MV-4-11 (cell line): ENCODE results near the gene SHISAL2A.

Source experiments
- DNase-seq: peaks from one replicate; lab custom pipeline; 2025; lab: John Stamatoyannopoulos, UW

SHISAL2A gene

GRCh38 chr1:52659851-52660596 is 27.1 kb downstream of the SHISAL2A start:
- no peak for DNase-seq

- no peak for DNase-seq
These were observed 27.8 kb downstream of the SHISAL2A start for GRCh38 chr1:52660807-52661206.

GRCh38 chr1:52662645-52663313 is 29.8 kb downstream of the SHISAL2A start:
- DNase-seq, result no peak

GRCh38 chr1:52663716-52664115 is 30.7 kb downstream of the SHISAL2A start:
- DNase-seq, result no peak

GRCh38 chr1:52665006-52665941 is 32.3 kb downstream of the SHISAL2A start:
- DNase-seq, result no peak

GRCh38 chr1:52667290-52667689 is 34.3 kb downstream of the SHISAL2A start:
- no peak for DNase-seq

GRCh38 chr1:52667984-52668383 is 35.0 kb downstream of the SHISAL2A start:
- DNase-seq, result no peak

- DNase-seq, result no peak
These were observed 35.7 kb downstream of the SHISAL2A start for GRCh38 chr1:52668711-52669110.

GRCh38 chr1:52669696-52670095 is 36.7 kb downstream of the SHISAL2A start:
- DNase-seq, result no peak

GRCh38 chr1:52670604-52671003 is 37.6 kb downstream of the SHISAL2A start:
- no peak for DNase-seq

GRCh38 chr1:52672946-52673345 is 40.0 kb downstream of the SHISAL2A start:
- DNase-seq, result no peak

- no peak for DNase-seq
These were observed 40.5 kb downstream of the SHISAL2A start for GRCh38 chr1:52673513-52673912.

- DNase-seq, result peak; percentile 52
These were observed 41.8 kb downstream of the SHISAL2A start for GRCh38 chr1:52674497-52675384.

- DNase-seq, result no peak
These were observed 43.4 kb downstream of the SHISAL2A start for GRCh38 chr1:52676249-52676903.

GRCh38 chr1:52677076-52677806 is 44.3 kb downstream of the SHISAL2A start:
- peak; percentile 12 for DNase-seq

GRCh38 chr1:52679048-52679447 is 46.1 kb downstream of the SHISAL2A start:
- DNase-seq, result no peak

GRCh38 chr1:52679498-52679897 is 46.5 kb downstream of the SHISAL2A start:
- no peak for DNase-seq

GRCh38 chr1:52680353-52680752 is 47.4 kb downstream of the SHISAL2A start:
- DNase-seq, result no peak

- DNase-seq, result no peak
These were observed 48.2 kb downstream of the SHISAL2A start for GRCh38 chr1:52681136-52681535.

- DNase-seq, result no peak
These were observed 50.5 kb downstream of the SHISAL2A start for GRCh38 chr1:52683367-52683940.
